ENCODE data around the gene FAM227A.

Gene FAM227A

GRCh38 chr22:38569972-38570778 is 86.0 kb downstream of the FAM227A start, which contains the start of gene DMC1 (continued):
- TF ChIP-seq ZNF48 (tag by site-specific recombination; IDR thresholded peaks at IDR 0.05) = no peak
- TF ChIP-seq BCL11A (tag by site-specific recombination; IDR thresholded peaks at IDR 0.05; ENCODE audit: low read depth) = no peak
- TF ChIP-seq, protein P1, sequence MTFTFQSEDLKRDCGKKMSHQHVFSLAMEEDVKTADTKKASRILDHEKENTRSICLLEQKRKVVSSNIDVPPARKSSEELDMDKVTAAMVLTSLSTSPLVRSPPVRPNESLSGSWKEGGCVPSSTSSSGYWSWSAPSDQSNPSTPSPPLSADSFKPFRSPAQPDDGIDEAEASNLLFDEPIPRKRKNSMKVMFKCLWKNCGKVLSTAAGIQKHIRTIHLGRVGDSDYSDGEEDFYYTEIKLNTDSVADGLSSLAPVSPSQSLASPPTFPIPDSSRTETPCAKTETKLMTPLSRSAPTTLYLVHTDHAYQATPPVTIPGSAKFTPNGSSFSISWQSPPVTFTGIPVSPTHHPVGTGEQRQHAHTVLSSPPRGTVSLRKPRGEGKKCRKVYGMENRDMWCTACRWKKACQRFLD (tag by site-specific recombination; IDR thresholded peaks at IDR 0.05) = no peak
- TF ChIP-seq REST (tag by site-specific recombination; IDR thresholded peaks at IDR 0.05) = peak; percentile 36; the same call in 1 of the 2 replicates
- peak; percentile 40 for TF ChIP-seq WT1 (tag by site-specific recombination; IDR thresholded peaks at IDR 0.05)
- no peak for TF ChIP-seq ZNF114 (tag by site-specific recombination; IDR thresholded peaks at IDR 0.05)
- no peak for TF ChIP-seq ZNF174 (tag by site-specific recombination; IDR thresholded peaks at IDR 0.05)
- no peak for TF ChIP-seq IKZF3 (tag by site-specific recombination; IDR thresholded peaks at IDR 0.05)
- no peak for TF ChIP-seq ZNF571 (tag by site-specific recombination; IDR thresholded peaks at IDR 0.05)
- TF ChIP-seq ZNF830 (tag by site-specific recombination; IDR thresholded peaks at IDR 0.05; ENCODE audit: low read depth) = no peak
- TF ChIP-seq ZNF292 (tag by site-specific recombination; IDR thresholded peaks at IDR 0.05; ENCODE audit: borderline replicate concordance, low read depth) = no peak
- no peak for TF ChIP-seq ZNF140 (tag by site-specific recombination; IDR thresholded peaks at IDR 0.05)
- no peak for TF ChIP-seq ZNF175 (tag by site-specific recombination; IDR thresholded peaks at IDR 0.05)
- no peak for TF ChIP-seq ZBTB1 (tag by site-specific recombination; IDR thresholded peaks at IDR 0.05)
- TF ChIP-seq ZNF391 (tag by site-specific recombination; IDR thresholded peaks at IDR 0.05; ENCODE audit: borderline replicate concordance, low read depth) = peak; percentile 73
- peak; percentile 68; the same call in 1 of the 2 replicates for TF ChIP-seq ZNF843 (tag by site-specific recombination; IDR thresholded peaks at IDR 0.05)
- TF ChIP-seq GFI1B (tag by site-specific recombination; IDR thresholded peaks at IDR 0.05) = no peak
- TF ChIP-seq ZNF416 (tag by site-specific recombination; IDR thresholded peaks at IDR 0.05) = no peak
- no peak for TF ChIP-seq ZNF645 (tag by site-specific recombination; IDR thresholded peaks at IDR 0.05)
- TF ChIP-seq ZNF529 (tag by site-specific recombination; IDR thresholded peaks at IDR 0.05; ENCODE audit: insufficient replicate concordance) = no peak
- TF ChIP-seq ZBTB48 (tag by site-specific recombination; IDR thresholded peaks at IDR 0.05) = peak; percentile 95
- no peak for TF ChIP-seq ZNF211 (tag by site-specific recombination; IDR thresholded peaks at IDR 0.05; ENCODE audit: low read depth)
- peak; percentile 67; the same call in 1 of the 2 replicates for TF ChIP-seq KLF9 (tag by site-specific recombination; IDR thresholded peaks at IDR 0.05; ENCODE audit: low read depth)
- TF ChIP-seq GLI4 (tag by site-specific recombination; IDR thresholded peaks at IDR 0.05) = peak; percentile 82; the same call in 1 of the 2 replicates
- TF ChIP-seq KLF8 (tag by site-specific recombination; IDR thresholded peaks at IDR 0.05) = peak; percentile 64
- TF ChIP-seq, protein P2, sequence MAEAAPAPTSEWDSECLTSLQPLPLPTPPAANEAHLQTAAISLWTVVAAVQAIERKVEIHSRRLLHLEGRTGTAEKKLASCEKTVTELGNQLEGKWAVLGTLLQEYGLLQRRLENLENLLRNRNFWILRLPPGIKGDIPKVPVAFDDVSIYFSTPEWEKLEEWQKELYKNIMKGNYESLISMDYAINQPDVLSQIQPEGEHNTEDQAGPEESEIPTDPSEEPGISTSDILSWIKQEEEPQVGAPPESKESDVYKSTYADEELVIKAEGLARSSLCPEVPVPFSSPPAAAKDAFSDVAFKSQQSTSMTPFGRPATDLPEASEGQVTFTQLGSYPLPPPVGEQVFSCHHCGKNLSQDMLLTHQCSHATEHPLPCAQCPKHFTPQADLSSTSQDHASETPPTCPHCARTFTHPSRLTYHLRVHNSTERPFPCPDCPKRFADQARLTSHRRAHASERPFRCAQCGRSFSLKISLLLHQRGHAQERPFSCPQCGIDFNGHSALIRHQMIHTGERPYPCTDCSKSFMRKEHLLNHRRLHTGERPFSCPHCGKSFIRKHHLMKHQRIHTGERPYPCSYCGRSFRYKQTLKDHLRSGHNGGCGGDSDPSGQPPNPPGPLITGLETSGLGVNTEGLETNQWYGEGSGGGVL (tag by site-specific recombination; IDR thresholded peaks at IDR 0.05) = peak; percentile 83
- TF ChIP-seq ZSCAN5A (tag by site-specific recombination; IDR thresholded peaks at IDR 0.05) = peak; percentile 58; the same call in 1 of the 2 replicates
- TF ChIP-seq, protein P3, sequence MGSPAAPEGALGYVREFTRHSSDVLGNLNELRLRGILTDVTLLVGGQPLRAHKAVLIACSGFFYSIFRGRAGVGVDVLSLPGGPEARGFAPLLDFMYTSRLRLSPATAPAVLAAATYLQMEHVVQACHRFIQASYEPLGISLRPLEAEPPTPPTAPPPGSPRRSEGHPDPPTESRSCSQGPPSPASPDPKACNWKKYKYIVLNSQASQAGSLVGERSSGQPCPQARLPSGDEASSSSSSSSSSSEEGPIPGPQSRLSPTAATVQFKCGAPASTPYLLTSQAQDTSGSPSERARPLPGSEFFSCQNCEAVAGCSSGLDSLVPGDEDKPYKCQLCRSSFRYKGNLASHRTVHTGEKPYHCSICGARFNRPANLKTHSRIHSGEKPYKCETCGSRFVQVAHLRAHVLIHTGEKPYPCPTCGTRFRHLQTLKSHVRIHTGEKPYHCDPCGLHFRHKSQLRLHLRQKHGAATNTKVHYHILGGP (tag by site-specific recombination; IDR thresholded peaks at IDR 0.05) = no peak

Measured in HEK293 (cell line).